ENCODE measurements around the gene C1QTNF12. TPM values are rescaled to one million over a fixed set of nuclear protein-coding genes. Genes with fewer than 3 reads are reported as not detected.

C1QTNF12 gene
- total and polyA plus RNA-seq, 2 donors (not counting 3 experiments of a cell fraction or from before 2014, with no cell fraction given), result 1.0 to 1.9 TPM

- dilution Hi-C loops (cut with MboI; ENCODE audit: extremely low pct_ligation_motif_present, low sequenced_read_pairs), result no loop called here
- peaks cover 3 to 15% of the 10 kb centered on the region in 2 experiments for H3K27me3 ChIP-seq (ENCODE audit: control insufficient read depth in 2 of 2, insufficient read depth in 2 of 2, low read length in 2 of 2)
- CTCF ChIA-PET, result interaction anchor here (1.1 to 1.5 kb wide), 2 partner anchors 46 to 85 kb away, joined by 3 to 10 read pairs; no protein-coding TSS in a partner anchor
These were observed 39.0 kb downstream of the C1QTNF12 start for GRCh38 chr1:1207571-1207892.

More at GRCh38 chr1:1207571-1207892, 39.0 kb downstream of the C1QTNF12 start:
- no peaks in the 10 kb centered on the region for H3K9me3 ChIP-seq (replicated peaks; ENCODE audit: control insufficient read depth, insufficient read depth, low read length)
- no peak overlapping the region for H3K9ac ChIP-seq (replicated peaks; ENCODE audit: extremely low read depth, insufficient read depth, low read length)
- no peak for FAIRE-seq
- no peaks in the 10 kb centered on the region for H3K36me3 ChIP-seq (ENCODE audit: control insufficient read depth in 2 of 2, extremely low read depth in 1 of 2, insufficient read depth in 2 of 2, low read length in 2 of 2)
- H2AFZ ChIP-seq (ENCODE audit: low read depth, low read length), result no peak overlapping the region
- H3K27ac ChIP-seq (ENCODE audit: insufficient read depth, low read depth, low read length), result no peak overlapping the region
- intact Hi-C loops (cut with micrococcal nuclease), result no loop called here
- H3K4me3 ChIP-seq (replicated peaks in 1 of 3; ENCODE audit: insufficient read depth in 1 of 3, low read depth in 1 of 3, low read length in 3 of 3), result no peak overlapping the region
- no TSS peak for BruUV-seq (replicated peaks)
- TF ChIP-seq GATA2 (IDR thresholded peaks at IDR 0.05; ENCODE audit: insufficient read depth, insufficient read length, low read depth, low read length), result no peak
- TF ChIP-seq POLR2A (IDR thresholded peaks at IDR 0.05; ENCODE audit: low read depth, low read length), result no peak
- no peak for TF ChIP-seq MAX (IDR thresholded peaks at IDR 0.05; ENCODE audit: insufficient read depth, insufficient read length)
- no peak for TF ChIP-seq CTCF (IDR thresholded peaks at IDR 0.05; ENCODE audit: extremely low read depth in 1 of 2, insufficient read depth in 1 of 2, low read depth in 1 of 2, low read length in 2 of 2)
- TF ChIP-seq FOS (IDR thresholded peaks at IDR 0.05; ENCODE audit: borderline replicate concordance, insufficient read depth, low read length), result no peak
- TF ChIP-seq EZH2 (IDR thresholded peaks at IDR 0.05; ENCODE audit: borderline replicate concordance, low read depth, low read length, severe bottlenecking), result no peak
- TF ChIP-seq POLR2AphosphoS5 (IDR thresholded peaks at IDR 0.05; ENCODE audit: insufficient read depth, low read depth, low read length), result no peak
- TF ChIP-seq JUN (IDR thresholded peaks at IDR 0.05; ENCODE audit: borderline replicate concordance, insufficient read depth, insufficient read length, low read depth), result no peak
- TF ChIP-seq MYC (IDR thresholded peaks at IDR 0.05; ENCODE audit: low read depth, low read length), result no peak
- no peaks in the 10 kb centered on the region for H3K4me1 ChIP-seq (ENCODE audit: control insufficient read depth, extremely low read depth, insufficient read depth, low read length)
- DNase-seq (ENCODE audit: low read depth, low spot score), result no peak
- H3K9me1 ChIP-seq (replicated peaks; ENCODE audit: control insufficient read depth, extremely low read depth, insufficient read depth, low read length), result no peaks in the 10 kb centered on the region
- H4K20me1 ChIP-seq (replicated peaks; ENCODE audit: control insufficient read depth, extremely low read depth, insufficient read depth, low read length), result no peaks in the 10 kb centered on the region
- H3K4me2 ChIP-seq (ENCODE audit: insufficient read depth, low read length), result no peak overlapping the region
- POLR2A ChIA-PET, result no interaction called here
- H3K79me2 ChIP-seq (ENCODE audit: control insufficient read depth, insufficient read depth, low read length), result no peaks in the 10 kb centered on the region
